H1 (cell line): ENCODE data around the gene FGF6. TPM values are rescaled to one million over a fixed set of nuclear protein-coding genes. Genes with fewer than 3 reads are reported as not detected.

ENCODE experiments used
- ATF2 ChIP-seq: IDR thresholded peaks from 2 replicates; pipeline ENCODE4 v1.6.1; 2012; ENCODE audit warnings: low read length, inconsistent platforms
- BCL11A ChIP-seq, 2 experiments: IDR thresholded peaks; one replicate each; pipeline ENCODE4 v1.6.1; 2011; ENCODE audit warnings: low read depth in 2 of 2, low read length in 2 of 2, mild to moderate bottlenecking in 2 of 2
- CTBP2 ChIP-seq: IDR thresholded peaks from 2 replicates; pipeline ENCODE4 v1.7.0; 2011; ENCODE audit warnings: borderline replicate concordance, mild to moderate bottlenecking, moderate library complexity, mixed read lengths, low read length; ENCODE audit not compliant: insufficient read depth, insufficient read length
- polyA plus RNA-seq, 7 experiments: library from polyadenylated mRNA; depleted of rRNA in 3 of 7; stranded (reverse) in 5 of 7; unstranded in 2 of 7; fragments of >200 nt in 5 of 7; fragments of 200-250 nt in 2 of 7; gene quantifications; 1 replicate in 5 of 7; 2 replicates in 1 of 7; 4 replicates in 1 of 7; pipeline versions ENCODE4 v1.2.1 to v1.2.3, GENCODE V29; 2011 to 2013; ENCODE audit warnings: missing spikeins in 2 of 7, mixed read lengths in 2 of 7
- total RNA-seq: library from RNA; stranded (reverse); fragmentation: NEBNext Ultra II Directional; extraction: Animal tissue kit (Norgen Biotek cat#: 25700); gene quantifications from 2 replicates; pipeline ENCODE4 v1.2.1, GENCODE V29; 2021

The FGF6 gene
- total and polyA plus RNA-seq, 2 of the 8 experiments (the other 6 are each of a cell fraction or from before 2014, with no cell fraction given), result not detected

- no peak for TF ChIP-seq ATF2
- no peak for TF ChIP-seq CTBP2
- no peak for TF ChIP-seq BCL11A (IDR thresholded peaks at IDR 0.05; ENCODE audit: low read depth in 2 of 2, low read length in 2 of 2)
Measured at GRCh38 chr12:4388032-4388431, 57.6 kb downstream of the FGF6 start (continued).
